HepG2 (cell line): Measurements from ENCODE around the gene ETS2. TPM values are rescaled to one million over a fixed set of nuclear protein-coding genes. Genes with fewer than 3 reads are reported as not detected.
A peak's percentile ranks its signal among the peaks of the same experiment; 100 is the strongest.

Experiments
- AKAP8 ChIP-seq: sonication (generic); formaldehyde crosslinking; IDR thresholded peaks from 2 replicates; pipeline ENCODE4 v1.5.1; 2020; ENCODE audit warnings: mild to moderate bottlenecking, missing genetic modification reagents
- ATF5 ChIP-seq: sonication (generic); formaldehyde crosslinking; IDR thresholded peaks from 2 replicates; pipeline ENCODE4 v1.4.0; 2020; ENCODE audit warnings: mild to moderate bottlenecking, low read depth, missing genetic modification reagents
- ATM ChIP-seq: fragments of 450-650 bp; IDR thresholded peaks from 2 replicates; pipeline ENCODE4 v1.7.1; 2017; ENCODE audit warnings: mild to moderate bottlenecking, borderline replicate concordance
- CCAR2 ChIP-seq: fragments of 200-400 bp; formaldehyde crosslinking; optimal IDR thresholded peaks from 2 replicates; pipeline ENCODE3; 2018; ENCODE audit warnings: low read depth, mild to moderate bottlenecking, low read length, moderate library complexity
- CEBPG ChIP-seq: IDR thresholded peaks from 2 replicates; pipeline ENCODE4 v1.6.1; 2016
- FOXK1 ChIP-seq: sonication (generic); formaldehyde crosslinking; IDR thresholded peaks from 2 replicates; pipeline ENCODE4 v1.4.0; 2020; ENCODE audit warnings: low read depth, missing genetic modification reagents, borderline replicate concordance
- FOXK2 ChIP-seq: fragments of 450-650 bp; IDR thresholded peaks from 2 replicates; pipeline ENCODE4 v1.6.1; 2016
- HOMEZ ChIP-seq: IDR thresholded peaks from 2 replicates; pipeline ENCODE4 v1.6.1; 2016; ENCODE audit warnings: low read depth
- KAT8 ChIP-seq: IDR thresholded peaks from 2 replicates; pipeline ENCODE4 v1.6.1; 2016; ENCODE audit warnings: missing genetic modification reagents, missing compliant biosample characterization
- PHF20 ChIP-seq: sonication (generic); formaldehyde crosslinking; IDR thresholded peaks from 2 replicates; pipeline ENCODE4 v1.5.0; 2020; ENCODE audit warnings: mild to moderate bottlenecking, missing genetic modification reagents
- PLSCR1 ChIP-seq: sonication (generic); formaldehyde crosslinking; IDR thresholded peaks from 2 replicates; pipeline ENCODE4 v1.5.0; 2020; ENCODE audit warnings: missing genetic modification reagents, mild to moderate bottlenecking, borderline replicate concordance
- PRMT3 ChIP-seq: sonication (generic); formaldehyde crosslinking; IDR thresholded peaks from 2 replicates; pipeline ENCODE4 v1.8.1; 2022; ENCODE audit warnings: low read depth, mild to moderate bottlenecking, moderate library complexity, missing genetic modification reagents, borderline replicate concordance
- RXRA ChIP-seq: sonication (generic); formaldehyde crosslinking; IDR thresholded peaks from 2 replicates; pipeline ENCODE4 v1.5.1; 2020; ENCODE audit warnings: missing genetic modification reagents
- SALL1 ChIP-seq: sonication (generic); formaldehyde crosslinking; IDR thresholded peaks from 2 replicates; pipeline ENCODE4 v1.8.0; 2022; ENCODE audit warnings: mild to moderate bottlenecking, missing genetic modification reagents
- SOX13 ChIP-seq, 3 experiments: fragments of 450-650 bp in 1 of 3; sonication (generic) in 1 of 3; formaldehyde crosslinking in 1 of 3; IDR thresholded peaks in 2 of 3; conservative IDR thresholded peaks in 1 of 3; 2 replicates each; pipeline versions ENCODE4 v1.5.0 to v1.6.1; 2016 to 2020; ENCODE audit warnings: antibody characterized with exemption in 1 of 3, mild to moderate bottlenecking in 1 of 3, missing compliant biosample characterization in 1 of 3, missing genetic modification reagents in 1 of 3, moderate library complexity in 1 of 3
- TBL1XR1 ChIP-seq: fragments of 150-350 bp; IDR thresholded peaks from 2 replicates; pipeline ENCODE4 v1.6.1; 2014; ENCODE audit warnings: borderline replicate concordance, low read length; ENCODE audit not compliant: partially characterized antibody
- THYN1 ChIP-seq: sonication (generic); formaldehyde crosslinking; IDR thresholded peaks from 2 replicates; pipeline ENCODE4 v1.8.1; 2023; ENCODE audit warnings: low read depth, mild to moderate bottlenecking, moderate library complexity, missing genetic modification reagents, borderline replicate concordance
- XRCC5 ChIP-seq: fragments of 200-400 bp; formaldehyde crosslinking; optimal IDR thresholded peaks from 2 replicates; pipeline ENCODE3; 2017; ENCODE audit warnings: mild to moderate bottlenecking, low read length
- ZBTB3 ChIP-seq: sonication (generic); formaldehyde crosslinking; IDR thresholded peaks from 2 replicates; pipeline ENCODE4 v1.4.0; 2020; ENCODE audit warnings: low read depth, mild to moderate bottlenecking, moderate library complexity, missing genetic modification reagents, borderline replicate concordance
- ZBTB7A ChIP-seq: sonication (generic); formaldehyde crosslinking; IDR thresholded peaks from 2 replicates; pipeline ENCODE4 v1.8.0; 2022; ENCODE audit warnings: mild to moderate bottlenecking, missing genetic modification reagents
- ZFY ChIP-seq: sonication (generic); formaldehyde crosslinking; IDR thresholded peaks from 2 replicates; pipeline ENCODE4 v1.4.0; 2020; ENCODE audit warnings: missing genetic modification reagents
- ZNF337 ChIP-seq: sonication (generic); formaldehyde crosslinking; IDR thresholded peaks from 2 replicates; pipeline ENCODE4 v1.5.1; 2020; ENCODE audit warnings: missing genetic modification reagents, low read depth, mild to moderate bottlenecking, borderline replicate concordance
- ZNF383 ChIP-seq: sonication (generic); formaldehyde crosslinking; IDR thresholded peaks from 2 replicates; pipeline ENCODE4 v1.4.0; 2020; ENCODE audit warnings: missing genetic modification reagents, mild to moderate bottlenecking, borderline replicate concordance
- ZNF512B ChIP-seq: sonication (generic); formaldehyde crosslinking; IDR thresholded peaks from 2 replicates; pipeline ENCODE4 v1.5.1; 2020; ENCODE audit warnings: missing genetic modification reagents, mild to moderate bottlenecking, borderline replicate concordance
- ZNF776 ChIP-seq: sonication (generic); formaldehyde crosslinking; IDR thresholded peaks from 2 replicates; pipeline ENCODE4 v1.4.0; 2020; ENCODE audit warnings: mild to moderate bottlenecking, missing genetic modification reagents
- polyA plus RNA-seq, 8 experiments: library from polyadenylated mRNA; depleted of rRNA in 3 of 8; stranded (reverse) in 7 of 8; unstranded in 1 of 8; fragments of >200 nt; fragmentation: Illumina TruSeq in 4 of 8; extraction: Trizol in 4 of 8; gene quantifications; 2 replicates each; pipeline versions ENCODE4 v1.2.1 to v1.2.3, GENCODE V29; 2011 to 2016; ENCODE audit warnings: low read depth in 4 of 8, missing spikeins in 1 of 8, mixed read lengths in 1 of 8; ENCODE audit not compliant: insufficient read depth in 1 of 8
- total RNA-seq, 5 experiments: library from RNA; depleted of rRNA; stranded (reverse); fragments of >200 nt; fragmentation: Illumina TruSeq; extraction: Trizol; gene quantifications; 2 replicates each; pipeline ENCODE4 v1.2.3, GENCODE V29; 2016; ENCODE audit warnings: low read depth in 1 of 5

The ETS2 gene
- total and polyA plus RNA-seq, 2 of the 13 experiments (the other 11 are each of a cell fraction or from before 2014, with no cell fraction given): 24.6 to 64.4 TPM

GRCh38 chr21:38797470-38797869 lies 8.3 kb upstream of the ETS2 start (continued):
- TF ChIP-seq ZBTB3 (CRISPR knock-in tag) (no peak), RXRA (peak; percentile 53; the same call in 1 of the 2 replicates), ATF5 (no peak), FOXK2 (no peak), PHF20 (CRISPR knock-in tag) (no peak), FOXK1 (no peak), THYN1 (CRISPR knock-in tag) (no peak), XRCC5 (peak; percentile 43), ATM (no peak), SALL1 (CRISPR knock-in tag) (peak; percentile 50), ZBTB7A (CRISPR knock-in tag) (no peak), ZNF776 (CRISPR knock-in tag) (no peak), ZFY (peak; percentile 65; the same call in 1 of the 2 replicates), PLSCR1 (CRISPR knock-in tag) (no peak), KAT8 (CRISPR knock-in tag) (0 out of 2 replicates have a peak, but pooled peaks have one; percentile 37), PRMT3 (no peak), AKAP8 (CRISPR knock-in tag) (no peak), ZNF337 (CRISPR knock-in tag) (no peak), SOX13 (IDR thresholded peaks at IDR 0.05) (no peak), SOX13 (CRISPR knock-in tag; conservative IDR thresholded peaks at IDR 0.05 in 1 of 2, IDR thresholded peaks at IDR 0.05 in 1 of 2) (peak in 1 of 2 experiments; percentile 64; a peak in 1 of 4 replicates), ZNF383 (no peak), ZNF512B (CRISPR knock-in tag) (no peak), TBL1XR1 (no peak), CCAR2 (no peak), HOMEZ (peak; percentile 66; the same call in 1 of the 2 replicates), CEBPG (CRISPR knock-in tag) (peak; percentile 44)
